Activated naive CD4-positive, alpha-beta T cell treated with anti-CD3 and anti-CD28 coated beads, Interleukin-2, amount 50 U/mL, for 24 hours (primary cell): Measurements from ENCODE around the gene FMO2.

Experiments
- H3K27ac Mint-ChIP-seq: one replicate; pipeline ENCODE4 v1.8.0; 2021; ENCODE audit warnings: mild to moderate bottlenecking, mixed read lengths
- H3K27me3 Mint-ChIP-seq: one replicate; pipeline ENCODE4 v1.8.0; 2021; ENCODE audit warnings: mixed read lengths
- H3K36me3 Mint-ChIP-seq: one replicate; pipeline ENCODE4 v1.8.0; 2021; ENCODE audit warnings: mixed read lengths
- H3K4me1 Mint-ChIP-seq: one replicate; pipeline ENCODE4 v1.8.0; 2021; ENCODE audit warnings: mixed read lengths
- H3K4me3 Mint-ChIP-seq: one replicate; pipeline ENCODE4 v1.8.0; 2021; ENCODE audit warnings: mild to moderate bottlenecking, mixed read lengths
- H3K9me3 Mint-ChIP-seq: one replicate; pipeline ENCODE4 v1.8.0; 2021; ENCODE audit warnings: mixed read lengths

Gene FMO2, protein sequence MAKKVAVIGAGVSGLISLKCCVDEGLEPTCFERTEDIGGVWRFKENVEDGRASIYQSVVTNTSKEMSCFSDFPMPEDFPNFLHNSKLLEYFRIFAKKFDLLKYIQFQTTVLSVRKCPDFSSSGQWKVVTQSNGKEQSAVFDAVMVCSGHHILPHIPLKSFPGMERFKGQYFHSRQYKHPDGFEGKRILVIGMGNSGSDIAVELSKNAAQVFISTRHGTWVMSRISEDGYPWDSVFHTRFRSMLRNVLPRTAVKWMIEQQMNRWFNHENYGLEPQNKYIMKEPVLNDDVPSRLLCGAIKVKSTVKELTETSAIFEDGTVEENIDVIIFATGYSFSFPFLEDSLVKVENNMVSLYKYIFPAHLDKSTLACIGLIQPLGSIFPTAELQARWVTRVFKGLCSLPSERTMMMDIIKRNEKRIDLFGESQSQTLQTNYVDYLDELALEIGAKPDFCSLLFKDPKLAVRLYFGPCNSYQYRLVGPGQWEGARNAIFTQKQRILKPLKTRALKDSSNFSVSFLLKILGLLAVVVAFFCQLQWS

DNA sequence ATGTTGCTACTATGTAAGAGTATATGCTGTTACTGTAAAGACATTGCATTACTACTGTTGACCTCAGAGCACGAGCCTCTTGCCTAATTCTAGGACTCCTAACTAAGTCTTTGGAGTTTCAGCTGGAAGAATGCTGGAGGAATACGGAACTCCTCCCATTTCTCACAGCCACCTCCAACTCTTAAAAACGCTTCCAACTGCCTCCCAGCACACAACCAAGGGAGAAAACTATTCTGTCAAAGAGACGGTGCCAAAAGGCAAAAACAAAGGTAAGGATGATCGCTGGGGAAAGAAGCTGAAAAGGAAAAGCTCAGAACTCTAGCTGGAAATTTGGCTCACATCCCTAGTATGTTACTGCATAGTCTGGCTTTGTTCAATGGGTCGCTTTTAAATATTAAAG is at the start of gene FMO2:
Gene FMO2 (plus strand): TSS at position 210 of the 400 bp plus-strand sequence. CDS start 414 bp downstream, outside the sequence.
- Mint-ChIP-seq H3K27ac (no peak within 1 kb of the TSS), H3K36me3 (no peaks in the 10 kb centered on the region), H3K4me3 (no peak within 1 kb of the TSS), H3K4me1 (no peaks in the 10 kb centered on the region), H3K27me3 (peaks cover 9% of the 10 kb centered on the region), H3K9me3 (no peaks in the 10 kb centered on the region)

DNA sequence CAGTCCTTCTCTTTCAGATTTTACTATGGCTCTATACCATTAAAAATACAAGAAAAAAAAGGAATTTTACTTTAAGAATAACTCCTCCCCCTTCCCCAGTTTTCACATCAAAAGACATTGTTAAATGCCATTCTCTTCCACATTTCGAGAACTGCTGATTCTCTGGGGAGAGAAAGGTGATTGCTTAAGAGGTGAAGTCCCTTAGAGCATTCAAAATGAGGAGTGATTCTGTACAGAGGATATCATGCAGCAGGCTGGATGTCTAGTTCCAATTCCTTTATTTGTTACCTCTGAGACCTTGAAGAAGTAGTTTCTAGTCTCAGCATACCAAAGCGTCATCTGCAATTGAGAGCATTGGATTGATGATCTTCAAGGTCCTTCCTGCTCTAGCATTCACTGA is 47.5 kb upstream of the FMO2 start:
- Mint-ChIP-seq H3K36me3 (no peaks in the 10 kb centered on the region), H3K9me3 (no peaks in the 10 kb centered on the region), H3K27ac (no peak overlapping the region), H3K27me3 (peaks cover 8% of the 10 kb centered on the region), H3K4me3 (no peak overlapping the region), H3K4me1 (no peaks in the 10 kb centered on the region)

DNA sequence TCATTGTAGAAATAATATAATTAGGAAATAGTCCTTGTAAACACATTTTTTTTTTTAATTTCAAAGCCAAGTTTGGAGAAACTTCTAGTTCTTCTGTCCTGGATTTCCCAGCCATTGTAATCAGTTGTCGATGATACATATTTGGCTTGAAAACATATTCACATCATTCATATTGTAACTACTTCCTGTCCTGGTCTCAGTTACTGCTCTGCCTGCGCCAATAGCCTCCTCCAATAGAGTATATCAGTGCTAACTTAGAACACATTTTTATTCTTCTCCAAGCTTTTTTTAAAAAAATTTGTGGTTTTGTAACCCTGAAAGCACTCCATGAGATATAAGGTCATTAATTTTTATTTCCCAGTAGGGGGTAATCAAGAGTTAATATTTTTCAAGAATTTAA is 46.1 kb upstream of the FMO2 start:
- H3K36me3 Mint-ChIP-seq, result no peaks in the 10 kb centered on the region
- no peak overlapping the region for H3K4me3 Mint-ChIP-seq
- no peaks in the 10 kb centered on the region for H3K4me1 Mint-ChIP-seq
- H3K9me3 Mint-ChIP-seq, result no peaks in the 10 kb centered on the region
- peaks cover 8% of the 10 kb centered on the region for H3K27me3 Mint-ChIP-seq
- H3K27ac Mint-ChIP-seq, result no peak overlapping the region

DNA sequence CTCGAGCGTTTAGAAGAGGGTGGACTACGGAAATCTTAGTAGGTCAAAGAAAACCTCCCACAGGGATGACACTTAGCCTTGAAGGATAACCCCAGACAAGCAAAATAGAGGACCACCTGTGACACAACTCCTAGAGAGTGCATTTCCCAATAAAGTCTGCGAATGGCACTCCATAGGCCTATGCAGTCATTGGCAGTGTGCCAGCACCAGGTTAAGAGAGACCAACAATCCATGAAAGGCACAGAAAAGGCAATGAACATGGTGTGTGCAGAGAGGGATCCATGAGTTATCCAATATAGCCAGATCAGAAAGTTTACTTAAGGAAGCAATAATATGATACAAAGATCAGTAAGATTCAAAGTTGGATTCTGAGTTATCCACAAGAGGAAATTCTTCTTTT is 45.2 kb upstream of the FMO2 start:
- Mint-ChIP-seq H3K27ac (no peak overlapping the region), H3K4me1 (no peaks in the 10 kb centered on the region), H3K4me3 (no peak overlapping the region), H3K27me3 (peaks cover 6% of the 10 kb centered on the region), H3K9me3 (no peaks in the 10 kb centered on the region), H3K36me3 (no peaks in the 10 kb centered on the region)

DNA sequence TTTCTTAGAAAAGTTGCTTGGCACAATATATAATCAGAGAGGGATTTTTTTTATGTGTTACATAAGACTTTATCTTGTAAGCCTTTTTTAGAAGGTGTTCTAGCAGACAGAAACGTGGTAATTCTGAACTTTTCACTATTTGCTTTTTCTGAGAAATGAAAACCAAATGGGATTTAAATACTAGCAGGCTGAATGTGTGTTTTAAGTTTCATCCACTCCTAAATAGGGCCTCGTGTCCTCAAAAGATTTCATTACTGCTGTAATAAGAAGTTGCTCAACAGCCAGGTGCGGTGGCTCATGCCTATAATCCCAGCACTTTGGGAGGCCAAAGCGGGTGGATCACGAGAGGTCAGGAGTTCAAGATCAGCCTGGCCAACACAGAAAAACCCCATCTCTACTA is 44.7 kb upstream of the FMO2 start:
- peaks cover 6% of the 10 kb centered on the region for H3K27me3 Mint-ChIP-seq
- H3K27ac Mint-ChIP-seq, result no peak overlapping the region
- H3K9me3 Mint-ChIP-seq, result no peaks in the 10 kb centered on the region
- H3K36me3 Mint-ChIP-seq, result no peaks in the 10 kb centered on the region
- no peak overlapping the region for H3K4me3 Mint-ChIP-seq
- H3K4me1 Mint-ChIP-seq, result no peaks in the 10 kb centered on the region

DNA sequence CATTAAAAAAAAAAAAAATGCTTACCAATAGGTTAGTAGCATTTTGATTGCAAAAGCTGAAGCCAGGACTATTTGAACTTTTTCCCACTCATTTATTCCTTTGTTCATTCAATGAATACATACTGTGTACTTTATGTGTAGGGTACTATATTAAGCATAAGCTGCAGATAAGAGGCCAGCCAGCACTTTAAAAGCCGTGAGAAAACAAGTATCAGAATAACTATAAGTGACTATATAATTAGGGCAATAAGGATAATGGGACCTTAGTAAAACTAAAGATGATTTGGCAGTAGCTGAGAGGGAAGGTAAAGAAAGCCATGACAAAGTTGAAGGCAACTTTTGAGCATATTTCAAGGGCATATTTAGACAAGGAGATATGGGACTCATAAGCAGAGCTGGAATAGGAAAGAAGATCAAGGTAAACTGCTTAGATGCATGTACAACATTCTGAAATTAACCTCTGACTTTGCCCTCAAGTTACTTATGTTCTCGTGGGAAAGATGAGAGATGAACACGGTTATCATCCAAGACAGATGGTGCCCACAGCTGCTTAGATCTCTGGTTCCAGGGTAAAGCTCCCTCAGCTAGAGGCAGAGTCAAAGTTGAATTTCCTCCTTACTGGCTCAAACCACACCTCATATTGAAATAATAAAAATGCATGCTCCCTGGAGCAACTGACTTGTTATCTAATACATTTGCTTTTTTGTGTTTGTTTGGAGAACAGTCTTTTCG is 44.0 kb upstream of the FMO2 start:
- no peaks in the 10 kb centered on the region for H3K36me3 Mint-ChIP-seq
- no peaks in the 10 kb centered on the region for H3K4me1 Mint-ChIP-seq
- H3K27me3 Mint-ChIP-seq, result peaks cover 10% of the 10 kb centered on the region
- no peak overlapping the region for H3K4me3 Mint-ChIP-seq
- no peak overlapping the region for H3K27ac Mint-ChIP-seq
- no peaks in the 10 kb centered on the region for H3K9me3 Mint-ChIP-seq

DNA sequence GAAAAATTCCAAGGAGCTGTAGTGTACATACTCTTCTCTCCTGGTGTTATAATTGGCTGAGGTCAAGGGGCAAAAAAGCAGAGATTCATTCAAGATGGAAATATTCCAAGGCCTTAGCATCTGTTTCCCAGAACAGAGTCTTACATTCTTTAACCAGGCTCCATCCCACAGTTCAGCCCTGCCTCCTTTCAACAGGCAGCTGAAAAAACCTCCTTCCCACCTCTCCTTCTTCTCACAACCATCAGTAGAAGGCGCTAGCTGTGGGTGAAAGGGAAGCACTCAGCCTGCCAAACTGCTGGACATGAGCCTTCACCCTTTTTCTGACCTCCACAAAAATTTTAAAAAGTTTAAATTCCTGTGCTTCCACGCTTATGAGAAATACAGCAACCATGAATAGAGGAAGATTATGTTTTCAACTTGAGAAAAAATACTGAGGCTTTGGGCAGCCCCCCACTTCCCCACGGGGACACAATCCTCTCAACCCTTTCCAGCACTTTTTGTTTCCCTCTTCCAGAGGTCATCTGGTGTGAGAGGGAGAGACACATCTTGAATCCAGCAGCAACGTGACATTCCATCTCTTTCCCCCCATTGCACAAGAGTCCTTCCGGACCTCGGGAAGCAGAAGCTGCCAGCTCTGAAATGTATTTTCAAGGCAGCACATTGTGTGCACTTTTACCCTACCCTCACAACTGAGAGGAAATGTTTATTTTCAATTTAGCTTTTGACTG is 43.2 kb upstream of the FMO2 start:
- H3K27me3 Mint-ChIP-seq, result peaks cover 9% of the 10 kb centered on the region
- no peaks in the 10 kb centered on the region for H3K36me3 Mint-ChIP-seq
- no peaks in the 10 kb centered on the region for H3K4me1 Mint-ChIP-seq
- no peaks in the 10 kb centered on the region for H3K9me3 Mint-ChIP-seq
- no peak overlapping the region for H3K4me3 Mint-ChIP-seq
- H3K27ac Mint-ChIP-seq, result no peak overlapping the region

DNA sequence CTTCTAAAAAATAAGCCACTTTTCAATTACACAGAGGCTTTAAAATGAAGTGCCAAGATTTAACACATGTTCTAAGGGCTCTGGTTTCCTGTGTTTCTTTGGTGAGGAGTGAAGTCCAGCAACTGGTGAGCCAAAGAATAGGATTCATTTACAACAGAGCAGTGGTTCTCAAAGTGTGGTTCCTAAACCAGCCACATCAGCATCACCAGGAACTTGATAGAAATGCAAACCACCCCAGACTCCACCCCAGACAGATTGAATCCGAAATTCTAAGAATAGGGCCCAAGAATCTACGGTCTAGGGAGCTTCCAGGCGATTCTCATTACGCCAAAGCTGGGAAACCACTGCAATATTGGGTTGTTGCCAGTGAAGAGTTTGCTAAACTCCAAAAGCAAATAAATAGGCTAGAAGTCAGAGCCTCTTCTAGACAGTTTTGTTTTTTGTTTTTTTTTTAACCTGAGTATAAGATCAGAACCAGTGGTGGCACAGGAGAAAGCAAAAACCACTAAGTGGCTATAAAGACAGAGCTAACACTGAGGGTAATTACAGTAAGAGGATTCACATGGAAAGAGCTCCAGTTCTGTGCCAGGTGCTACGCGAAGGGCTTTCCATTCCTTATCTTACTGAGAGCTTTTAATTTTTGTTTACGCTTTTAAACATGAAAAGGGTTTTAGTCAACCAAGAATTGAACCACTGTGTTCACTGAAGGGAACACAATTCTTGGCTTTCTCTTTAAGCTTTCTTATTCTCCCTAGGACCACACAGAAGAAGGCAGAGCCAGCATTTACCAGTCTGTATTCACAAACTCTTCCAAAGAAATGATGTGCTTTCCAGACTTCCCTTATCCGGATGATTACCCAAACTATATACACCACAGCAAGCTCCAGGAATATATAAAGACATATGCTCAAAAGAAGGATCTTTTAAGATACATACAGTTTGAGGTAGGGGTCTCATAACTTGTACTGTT is 42.4 kb upstream of the FMO2 start:
- Mint-ChIP-seq H3K9me3 (no peaks in the 10 kb centered on the region), H3K27ac (no peak overlapping the region), H3K27me3 (peaks cover 9% of the 10 kb centered on the region), H3K36me3 (no peaks in the 10 kb centered on the region), H3K4me3 (no peak overlapping the region), H3K4me1 (no peaks in the 10 kb centered on the region)

DNA sequence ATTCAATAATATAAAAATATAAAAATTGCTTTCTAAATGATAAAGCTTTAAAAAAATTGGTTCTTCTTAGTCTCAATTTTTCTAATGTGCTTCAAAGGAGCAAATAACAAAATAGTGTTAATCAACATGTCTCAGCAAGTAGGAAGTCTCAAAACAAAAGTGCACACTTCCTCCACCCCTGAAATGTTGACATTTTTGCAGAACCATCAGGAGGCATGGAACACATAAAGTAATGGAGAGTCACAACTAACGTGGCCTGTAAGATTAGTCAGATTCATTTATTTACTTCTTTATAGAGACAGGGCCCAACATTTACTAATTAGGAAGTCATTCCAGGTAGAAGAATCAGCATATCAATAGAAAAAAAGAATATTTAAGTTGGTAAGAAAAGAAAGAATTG is 34.9 kb upstream of the FMO2 start:
- Mint-ChIP-seq H3K4me1 (no peaks in the 10 kb centered on the region), H3K27me3 (peaks cover 13% of the 10 kb centered on the region), H3K27ac (no peak overlapping the region)

DNA sequence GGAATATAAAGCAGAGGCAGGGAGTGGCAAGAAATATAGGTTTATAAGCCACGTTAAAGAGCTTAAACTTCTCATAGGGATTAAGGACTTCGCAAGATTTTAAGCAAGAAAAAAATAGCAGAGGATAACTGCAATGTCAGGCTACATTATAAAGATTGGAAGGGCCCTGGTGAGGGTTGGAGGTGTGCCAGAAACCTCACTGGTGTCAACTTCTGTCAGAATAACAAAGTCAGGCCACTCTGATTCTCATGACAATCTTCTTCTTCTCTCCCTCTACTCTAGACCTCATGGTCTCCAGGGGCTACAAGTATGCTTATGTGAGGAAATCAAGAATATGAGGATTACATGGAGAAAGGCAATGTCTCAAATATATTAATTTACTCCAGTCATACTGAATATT is 32.6 kb upstream of the FMO2 start:
- Mint-ChIP-seq H3K4me1 (no peaks in the 10 kb centered on the region), H3K27ac (no peak overlapping the region), H3K9me3 (no peaks in the 10 kb centered on the region), H3K4me3 (no peak overlapping the region), H3K27me3 (peaks cover 8% of the 10 kb centered on the region), H3K36me3 (no peaks in the 10 kb centered on the region)

More for the DNA sequence above, 34.9 kb upstream of the FMO2 start:
- no peaks in the 10 kb centered on the region for H3K36me3 Mint-ChIP-seq
- H3K9me3 Mint-ChIP-seq, result no peaks in the 10 kb centered on the region
- H3K4me3 Mint-ChIP-seq, result no peak overlapping the region

DNA sequence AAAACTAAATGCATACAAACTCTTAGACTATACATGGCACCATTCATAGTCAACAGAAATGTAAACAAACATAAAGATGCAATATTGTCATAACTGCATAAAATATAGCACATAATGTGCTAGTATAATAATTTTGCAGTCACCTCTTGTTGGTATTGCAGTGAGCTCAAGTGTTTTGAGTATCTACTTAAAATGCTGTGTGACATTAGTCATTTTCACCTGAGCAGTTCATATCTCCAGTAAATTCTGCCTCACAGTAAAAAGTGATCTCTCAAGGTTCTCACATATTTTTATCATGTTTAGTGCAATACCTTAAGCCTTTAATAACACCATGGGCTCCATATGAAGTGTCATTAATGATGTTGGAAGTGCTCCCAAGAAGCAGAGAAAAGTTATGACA is 29.6 kb upstream of the FMO2 start:
- no peak overlapping the region for H3K4me3 Mint-ChIP-seq
- no peak overlapping the region for H3K27ac Mint-ChIP-seq
- no peaks in the 10 kb centered on the region for H3K36me3 Mint-ChIP-seq
- H3K4me1 Mint-ChIP-seq, result no peaks in the 10 kb centered on the region
- H3K27me3 Mint-ChIP-seq, result peaks cover 8% of the 10 kb centered on the region
- H3K9me3 Mint-ChIP-seq, result no peaks in the 10 kb centered on the region

DNA sequence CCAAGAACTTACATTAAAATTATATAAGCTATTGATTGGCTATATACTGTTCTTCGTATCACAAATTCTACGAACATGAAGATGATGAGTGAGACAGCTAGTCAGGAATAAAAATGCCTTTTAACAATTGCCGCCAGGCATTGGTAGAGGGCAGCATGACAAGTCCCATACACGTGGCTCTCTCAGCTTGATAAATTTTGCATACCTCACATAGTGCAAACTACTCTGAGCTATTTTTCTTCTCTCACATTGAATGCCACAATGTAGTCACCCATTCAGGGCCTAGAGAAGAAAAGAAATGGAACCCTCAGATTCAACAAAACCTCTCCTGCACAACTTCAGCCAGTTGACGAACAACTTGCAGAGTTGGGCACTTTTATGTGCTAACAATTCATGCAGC is 27.0 kb upstream of the FMO2 start:
- no peaks in the 10 kb centered on the region for H3K4me1 Mint-ChIP-seq
- H3K4me3 Mint-ChIP-seq, result no peak overlapping the region
- H3K36me3 Mint-ChIP-seq, result no peaks in the 10 kb centered on the region
- H3K27me3 Mint-ChIP-seq, result peaks cover 8% of the 10 kb centered on the region
- H3K9me3 Mint-ChIP-seq, result no peaks in the 10 kb centered on the region
- no peak overlapping the region for H3K27ac Mint-ChIP-seq

DNA sequence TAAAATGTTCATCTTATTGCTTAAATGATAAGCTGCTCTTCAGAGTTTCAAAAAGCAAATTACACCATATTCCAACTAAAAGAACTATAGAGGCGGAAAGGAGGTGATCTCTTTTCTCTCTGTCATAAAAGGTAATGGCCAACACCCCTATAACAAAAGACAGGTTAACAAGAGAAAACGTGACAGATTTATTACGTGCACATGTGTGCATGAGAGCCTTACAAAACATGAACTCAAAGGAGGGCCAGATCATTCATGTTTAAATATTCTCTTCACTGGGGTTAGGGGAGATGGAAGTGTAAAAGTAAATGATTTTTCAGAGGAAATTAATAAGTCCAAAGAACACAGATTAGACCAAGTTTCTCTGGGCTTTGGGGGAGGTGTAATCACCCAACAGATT is 26.5 kb upstream of the FMO2 start:
- Mint-ChIP-seq H3K4me1 (no peaks in the 10 kb centered on the region), H3K4me3 (no peak overlapping the region), H3K9me3 (no peaks in the 10 kb centered on the region), H3K27ac (no peak overlapping the region), H3K27me3 (peaks cover 8% of the 10 kb centered on the region), H3K36me3 (no peaks in the 10 kb centered on the region)

DNA sequence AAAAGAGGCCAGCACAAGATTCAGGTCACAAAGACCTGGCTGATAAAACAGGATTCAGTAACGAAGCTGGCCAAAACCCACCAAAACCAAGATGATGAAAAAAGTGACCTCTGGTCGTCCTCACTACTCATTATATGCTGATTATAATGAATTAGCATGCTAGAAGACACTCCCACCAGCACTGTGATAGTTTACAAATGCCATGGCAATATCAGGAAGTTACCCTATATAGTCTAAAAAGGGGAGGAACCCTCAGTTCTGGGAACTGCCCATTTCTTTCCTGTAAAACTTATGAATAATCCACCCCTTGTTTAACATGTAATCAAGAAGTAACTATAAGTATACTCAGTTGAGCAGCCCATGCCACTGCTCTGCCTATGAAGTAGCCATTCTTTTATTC is 26.0 kb upstream of the FMO2 start:
- Mint-ChIP-seq H3K36me3 (no peaks in the 10 kb centered on the region), H3K9me3 (no peaks in the 10 kb centered on the region), H3K27ac (no peak overlapping the region), H3K27me3 (peaks cover 8% of the 10 kb centered on the region), H3K4me3 (no peak overlapping the region), H3K4me1 (no peaks in the 10 kb centered on the region)

DNA sequence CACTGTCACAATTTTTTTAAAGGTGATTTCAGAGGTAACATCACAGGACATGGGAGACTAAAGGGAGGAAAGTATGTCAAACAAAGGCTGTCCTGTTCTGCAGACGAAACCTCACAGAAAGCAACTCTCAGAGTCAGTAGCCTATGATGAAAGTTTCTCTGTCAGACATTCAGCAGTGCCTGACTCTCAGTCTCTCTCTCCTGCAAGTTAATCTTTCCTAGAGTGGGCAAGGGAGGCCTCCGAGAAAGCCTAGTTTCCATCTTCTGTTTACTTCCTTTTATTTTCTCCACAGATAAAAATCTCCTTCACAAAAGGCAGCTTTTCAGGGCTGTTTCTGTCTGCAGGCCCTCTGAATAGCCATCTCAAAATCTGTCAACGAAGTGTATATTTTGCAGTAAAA is 24.9 kb upstream of the FMO2 start:
- Mint-ChIP-seq H3K4me3 (no peak overlapping the region), H3K27ac (no peak overlapping the region), H3K27me3 (peaks cover 8% of the 10 kb centered on the region), H3K9me3 (no peaks in the 10 kb centered on the region), H3K4me1 (no peaks in the 10 kb centered on the region), H3K36me3 (no peaks in the 10 kb centered on the region)
